ENCODE measurements around the gene PDHX. TPM values are rescaled to one million over a fixed set of nuclear protein-coding genes. Genes with fewer than 3 reads are reported as not detected.

Gene PDHX
- total RNA-seq, 1 experiment from 2014 or later = 99.9 TPM

DNA sequence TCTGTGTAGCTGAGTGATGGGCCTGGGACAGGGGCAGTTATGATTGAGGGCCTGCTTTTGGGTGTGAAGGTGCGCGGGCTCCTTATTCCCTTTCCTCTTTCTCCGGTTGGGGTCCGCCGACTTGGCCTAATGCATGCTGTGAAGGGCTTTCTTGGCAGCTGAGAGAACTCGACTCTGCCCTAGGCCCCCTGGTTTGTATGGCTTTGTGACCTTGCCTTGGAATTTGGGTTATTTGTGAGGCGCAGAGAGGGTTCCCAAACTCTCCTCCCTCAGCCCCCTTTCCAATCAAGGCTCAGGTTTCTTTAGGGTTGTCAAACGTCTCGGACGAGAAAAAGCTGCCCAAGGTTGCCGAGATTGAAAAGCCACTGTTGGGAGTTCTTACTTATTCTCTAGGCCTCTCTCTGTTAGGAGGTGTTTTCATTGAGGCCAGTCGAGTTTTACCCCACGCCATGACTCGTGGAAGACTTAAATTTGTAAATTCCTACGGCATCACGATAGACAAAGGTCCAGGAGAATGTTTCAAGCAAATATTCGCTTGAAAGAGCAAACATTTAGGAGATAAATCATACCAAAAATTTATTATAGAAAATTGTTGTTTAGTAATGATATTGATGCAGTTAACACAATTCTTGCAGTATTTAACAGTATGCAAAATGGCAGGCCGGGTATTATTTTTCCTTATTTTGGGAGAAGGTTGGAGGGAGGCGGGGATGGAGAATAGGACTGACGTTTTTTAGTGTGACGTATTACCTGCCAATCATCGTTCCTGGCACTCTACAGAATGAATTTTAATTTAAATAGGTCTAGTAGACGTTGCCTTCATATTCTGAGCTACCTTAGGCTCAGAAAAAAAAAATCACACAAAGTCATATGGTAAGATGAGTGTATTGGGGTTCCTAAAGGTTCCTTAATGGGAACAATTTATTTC, 689 bp downstream of the PDHX start:
- CTCF ChIA-PET = no interaction called here
- POLR2A ChIA-PET (ENCODE audit: low non-redundant PET) = interaction anchor here (0.6 kb wide), 1 partner anchor 327 kb away, joined by 4 read pairs; no protein-coding TSS in a partner anchor
- intact Hi-C loops (cut with micrococcal nuclease; ENCODE audit: unreplicated experiment) = no loop called here
- Histone ChIP-seq H3K4me3 (ENCODE audit: low read depth, low read length, poor library complexity, severe bottlenecking) (peak overlapping the region; percentile 65), H3K27me3 (replicated peaks; ENCODE audit: insufficient read depth, low read depth, low read length, poor library complexity) (no peaks in the 10 kb centered on the region), H3K27ac (ENCODE audit: low read depth, low read length, poor library complexity, severe bottlenecking) (peak overlapping the region; percentile 90), H3K36me3 (ENCODE audit: insufficient read depth, low read length, poor library complexity, severe bottlenecking) (peaks cover 5% of the 10 kb centered on the region), H3K9me3 (ENCODE audit: low read depth, low read length, poor library complexity, severe bottlenecking) (no peaks in the 10 kb centered on the region), H3K4me1 (ENCODE audit: insufficient read depth, low read length, poor library complexity, severe bottlenecking) (peaks cover 16% of the 10 kb centered on the region)
- BruUV-seq (replicated peaks) = TSS peak; percentile 50
- DNase-seq (ENCODE audit: low spot score) = peak; percentile 47
- TF ChIP-seq, protein P1, sequence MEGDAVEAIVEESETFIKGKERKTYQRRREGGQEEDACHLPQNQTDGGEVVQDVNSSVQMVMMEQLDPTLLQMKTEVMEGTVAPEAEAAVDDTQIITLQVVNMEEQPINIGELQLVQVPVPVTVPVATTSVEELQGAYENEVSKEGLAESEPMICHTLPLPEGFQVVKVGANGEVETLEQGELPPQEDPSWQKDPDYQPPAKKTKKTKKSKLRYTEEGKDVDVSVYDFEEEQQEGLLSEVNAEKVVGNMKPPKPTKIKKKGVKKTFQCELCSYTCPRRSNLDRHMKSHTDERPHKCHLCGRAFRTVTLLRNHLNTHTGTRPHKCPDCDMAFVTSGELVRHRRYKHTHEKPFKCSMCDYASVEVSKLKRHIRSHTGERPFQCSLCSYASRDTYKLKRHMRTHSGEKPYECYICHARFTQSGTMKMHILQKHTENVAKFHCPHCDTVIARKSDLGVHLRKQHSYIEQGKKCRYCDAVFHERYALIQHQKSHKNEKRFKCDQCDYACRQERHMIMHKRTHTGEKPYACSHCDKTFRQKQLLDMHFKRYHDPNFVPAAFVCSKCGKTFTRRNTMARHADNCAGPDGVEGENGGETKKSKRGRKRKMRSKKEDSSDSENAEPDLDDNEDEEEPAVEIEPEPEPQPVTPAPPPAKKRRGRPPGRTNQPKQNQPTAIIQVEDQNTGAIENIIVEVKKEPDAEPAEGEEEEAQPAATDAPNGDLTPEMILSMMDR (conservative IDR thresholded peaks at IDR 0.05; ENCODE audit: low read depth, low read length) = no peak
- TF ChIP-seq EZH2 (IDR thresholded peaks at IDR 0.05; ENCODE audit: borderline replicate concordance, low read depth, low read length, poor library complexity, severe bottlenecking) = no peak

DNA sequence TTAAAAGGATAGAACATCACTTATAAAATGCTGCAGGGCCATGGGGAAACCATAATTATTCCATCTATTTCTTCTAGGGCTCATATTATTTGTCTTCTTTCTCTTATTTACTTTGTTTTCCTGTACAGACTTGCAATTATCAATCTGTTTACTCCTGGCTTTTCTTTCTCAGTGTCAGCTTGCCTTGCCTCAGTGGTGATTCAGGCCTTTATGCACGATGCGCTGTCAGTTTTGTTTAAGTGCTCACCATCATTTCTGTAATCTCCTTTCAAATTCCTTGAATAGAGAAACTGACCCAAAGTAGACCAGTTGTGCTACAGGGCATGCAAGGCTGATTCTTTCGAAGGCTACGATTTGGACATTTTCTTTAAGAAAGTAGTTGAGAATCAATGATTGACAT, 4.7 kb downstream of the PDHX start:
- ChIA-PET POLR2A (ENCODE audit: low non-redundant PET) (no interaction called here), CTCF (no interaction called here)
- Histone ChIP-seq H3K27me3 (replicated peaks; ENCODE audit: insufficient read depth, low read depth, low read length, poor library complexity) (no peaks in the 10 kb centered on the region), H3K9me3 (ENCODE audit: low read depth, low read length, poor library complexity, severe bottlenecking) (no peaks in the 10 kb centered on the region), H3K4me1 (ENCODE audit: insufficient read depth, low read length, poor library complexity, severe bottlenecking) (peaks cover 10% of the 10 kb centered on the region), H3K36me3 (ENCODE audit: insufficient read depth, low read length, poor library complexity, severe bottlenecking) (no peaks in the 10 kb centered on the region), H3K27ac (ENCODE audit: low read depth, low read length, poor library complexity, severe bottlenecking) (no peak overlapping the region), H3K4me3 (ENCODE audit: low read depth, low read length, poor library complexity, severe bottlenecking) (no peak overlapping the region)
- BruUV-seq (replicated peaks) = no TSS peak
- no peak for DNase-seq (ENCODE audit: low spot score)
- TF ChIP-seq EZH2 (IDR thresholded peaks at IDR 0.05; ENCODE audit: borderline replicate concordance, low read depth, low read length, poor library complexity, severe bottlenecking) = no peak
- intact Hi-C loops (cut with micrococcal nuclease; ENCODE audit: unreplicated experiment) = loop anchor here (10.0 kb wide), 1 partner anchor 1344 kb away; no protein-coding TSS in a partner anchor

DNA sequence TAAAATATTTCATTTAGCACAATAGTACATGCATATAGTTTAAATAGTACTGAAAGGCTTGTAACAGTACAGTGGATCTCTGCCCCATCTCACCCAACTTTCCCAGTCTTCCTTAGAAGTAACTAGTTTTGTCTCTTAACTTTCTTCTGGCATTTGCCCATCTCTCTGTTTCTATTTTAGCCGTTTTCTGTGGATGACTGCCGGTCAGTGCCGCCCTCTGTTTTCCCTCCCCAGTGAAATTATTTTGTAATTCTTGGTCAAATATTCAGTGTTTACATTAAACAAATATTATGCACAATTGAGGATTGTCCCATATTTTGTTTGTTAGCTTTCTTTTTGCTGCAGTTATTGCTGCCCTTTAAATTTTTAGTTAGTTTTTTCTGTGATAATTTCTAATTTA, 8.3 kb downstream of the PDHX start:
- ChIA-PET CTCF (interaction anchor here (3.6 kb wide), 1 partner anchor 467 kb away, joined by 18 read pairs; no protein-coding TSS in a partner anchor), POLR2A (ENCODE audit: low non-redundant PET) (no interaction called here)
- TF ChIP-seq, protein P1 (conservative IDR thresholded peaks at IDR 0.05; ENCODE audit: low read depth, low read length) = no peak
- no peak for TF ChIP-seq EZH2 (IDR thresholded peaks at IDR 0.05; ENCODE audit: borderline replicate concordance, low read depth, low read length, poor library complexity, severe bottlenecking)
- BruUV-seq (replicated peaks) = no TSS peak
- DNase-seq (ENCODE audit: low spot score) = no peak
- no peaks in the 10 kb centered on the region for H3K27me3 ChIP-seq (replicated peaks; ENCODE audit: insufficient read depth, low read depth, low read length, poor library complexity)
- intact Hi-C loops (cut with micrococcal nuclease; ENCODE audit: unreplicated experiment) = loop anchor here (5.0 to 10.0 kb wide), 2 partner anchors 383 to 1340 kb away; no protein-coding TSS in a partner anchor
- no peak overlapping the region for H3K27ac ChIP-seq (ENCODE audit: low read depth, low read length, poor library complexity, severe bottlenecking)
- no peaks in the 10 kb centered on the region for H3K36me3 ChIP-seq (ENCODE audit: insufficient read depth, low read length, poor library complexity, severe bottlenecking)
- no peak overlapping the region for H3K4me3 ChIP-seq (ENCODE audit: low read depth, low read length, poor library complexity, severe bottlenecking)
- H3K9me3 ChIP-seq (ENCODE audit: low read depth, low read length, poor library complexity, severe bottlenecking) = no peaks in the 10 kb centered on the region
- H3K4me1 ChIP-seq (ENCODE audit: insufficient read depth, low read length, poor library complexity, severe bottlenecking) = peaks cover 25% of the 10 kb centered on the region
